SH-SY5Y (cell line): ENCODE results near the gene MITF.

ENCODE experiments used
- GATA2 ChIP-seq: IDR thresholded peaks from 2 replicates; pipeline ENCODE4 v1.6.1; 2011; ENCODE audit warnings: mild to moderate bottlenecking, low read depth, low read length
- GATA3 ChIP-seq: IDR thresholded peaks from 2 replicates; pipeline ENCODE4 v1.6.1; 2011; ENCODE audit warnings: low read depth, mild to moderate bottlenecking, low read length, moderate library complexity

DNA sequence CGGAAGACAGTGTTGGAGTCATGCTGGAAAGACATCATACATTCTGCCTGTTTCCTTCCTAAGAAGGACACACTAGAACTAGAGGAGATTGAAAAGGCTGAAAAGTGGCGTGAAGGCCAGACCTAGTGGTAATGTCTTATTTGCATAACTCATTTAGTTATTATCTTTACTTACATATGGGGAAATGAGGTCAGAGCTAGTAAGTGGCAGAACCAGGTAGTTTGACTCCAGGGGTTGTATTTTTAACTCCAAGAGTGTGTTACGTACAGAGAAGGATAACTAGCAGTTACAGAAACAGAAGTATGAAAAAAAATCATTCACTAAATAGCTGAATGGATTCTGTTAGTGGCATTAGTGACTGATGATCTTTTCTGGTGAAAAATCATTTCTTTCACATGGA lies 108.0 kb downstream of the MITF start:
- TF ChIP-seq GATA2 = no peak
- TF ChIP-seq GATA3 = no peak
